HEK293T (cell line): Measurements from ENCODE around the gene ATP9B.
"Not testable (repeated sequence)": the region's sequence is repeated elsewhere in the genome, so short reads cannot be mapped to it uniquely, and the experiment has no call there.

Experiments used
- CTCF ChIA-PET: fragments of 350-600 bp; formaldehyde crosslinking; extraction: SDS; loops from one replicate; lab custom pipeline; 2021; ENCODE audit warnings: antibody characterized with exemption, inconsistent platforms; lab: Yijun Ruan, JAX
- POLR2A ChIA-PET: fragments of 350-600 bp; formaldehyde crosslinking; extraction: SDS; loops from one replicate; lab custom pipeline; 2020; ENCODE audit warnings: antibody characterized with exemption, inconsistent platforms; lab: Yijun Ruan, JAX
- DNase-seq: peaks from one replicate; pipeline ENCODE4 v3.0.0; 2012; ENCODE audit warnings: mixed read lengths; ENCODE audit errors: extremely low spot score
- ARNT ChIP-seq: fragments of 450-650 bp; IDR thresholded peaks from 2 replicates; pipeline ENCODE4 v1.6.1; 2017; ENCODE audit warnings: mild to moderate bottlenecking
- BHLHE40 ChIP-seq: fragments of 450-650 bp; IDR thresholded peaks from 2 replicates; pipeline ENCODE4 v1.6.1; 2016; ENCODE audit warnings: mild to moderate bottlenecking, moderate library complexity, borderline replicate concordance
- CTBP1 ChIP-seq: fragments of 450-650 bp; IDR thresholded peaks from 2 replicates; pipeline ENCODE4 v1.6.1; 2016; ENCODE audit warnings: borderline replicate concordance
- ELF4 ChIP-seq: fragments of 450-650 bp; IDR thresholded peaks from 2 replicates; pipeline ENCODE4 v1.6.1; 2017; ENCODE audit warnings: antibody characterized with exemption
- FOXA1 ChIP-seq: fragments of 450-650 bp; IDR thresholded peaks from 2 replicates; pipeline ENCODE4 v1.6.1; 2016; ENCODE audit warnings: mild to moderate bottlenecking
- FOXK2 ChIP-seq: fragments of 450-650 bp; IDR thresholded peaks from 2 replicates; pipeline ENCODE4 v1.6.1; 2016; ENCODE audit warnings: mild to moderate bottlenecking
- FOXM1 ChIP-seq: fragments of 450-650 bp; IDR thresholded peaks from 2 replicates; pipeline ENCODE4 v1.6.1; 2017; ENCODE audit warnings: mild to moderate bottlenecking, borderline replicate concordance
- HDGF ChIP-seq: fragments of 450-650 bp; IDR thresholded peaks from 2 replicates; pipeline ENCODE4 v1.6.1; 2017; ENCODE audit warnings: antibody characterized with exemption, borderline replicate concordance
- L3MBTL2 ChIP-seq: fragments of 450-650 bp; conservative IDR thresholded peaks from 2 replicates; pipeline ENCODE4 v1.6.1; 2016; ENCODE audit warnings: mild to moderate bottlenecking
- LEF1 ChIP-seq: fragments of 450-650 bp; IDR thresholded peaks from 2 replicates; pipeline ENCODE4 v1.6.1; 2017; ENCODE audit warnings: mild to moderate bottlenecking, borderline replicate concordance
- NFRKB ChIP-seq: fragments of 450-650 bp; IDR thresholded peaks from 2 replicates; pipeline ENCODE4 v1.6.1; 2016; ENCODE audit warnings: mild to moderate bottlenecking, moderate library complexity
- PKNOX1 ChIP-seq: fragments of 450-650 bp; IDR thresholded peaks from 2 replicates; pipeline ENCODE4 v1.6.1; 2016
- SP1 ChIP-seq: fragments of 450-650 bp; IDR thresholded peaks from 2 replicates; pipeline ENCODE4 v1.6.1; 2017
- SUZ12 ChIP-seq: fragments of 450-650 bp; IDR thresholded peaks from 2 replicates; pipeline ENCODE4 v1.6.1; 2016; ENCODE audit warnings: mild to moderate bottlenecking
- TARDBP ChIP-seq: fragments of 450-650 bp; IDR thresholded peaks from 2 replicates; pipeline ENCODE4 v1.6.1; 2016
- ZNF384 ChIP-seq: fragments of 450-650 bp; IDR thresholded peaks from 2 replicates; pipeline ENCODE4 v1.6.1; 2016

Gene ATP9B

GRCh38 chr18:79327199-79327721 is 258.1 kb downstream of the ATP9B start:
- ChIA-PET POLR2A (no interaction called here), CTCF (no interaction called here)
- no peak for TF ChIP-seq ELF4
- TF ChIP-seq ZNF384, result no peak
- no peak for TF ChIP-seq L3MBTL2
- no peak for TF ChIP-seq SP1
- TF ChIP-seq SUZ12, result no peak
- TF ChIP-seq FOXA1, result no peak
- no peak for TF ChIP-seq FOXK2
- no peak for TF ChIP-seq BHLHE40
- TF ChIP-seq TARDBP, result no peak
- TF ChIP-seq NFRKB, result no peak
- no peak for TF ChIP-seq LEF1
- no peak for TF ChIP-seq FOXM1
- TF ChIP-seq CTBP1, result no peak
- TF ChIP-seq PKNOX1, result no peak
- no peak for TF ChIP-seq HDGF
- TF ChIP-seq ARNT, result no peak
- DNase-seq, result no peak

- POLR2A ChIA-PET, CTCF ChIA-PET, DNase-seq: not testable (repeated sequence)
Observed at GRCh38 chr18:79327915-79328314, 258.7 kb downstream of the ATP9B start.

- ChIA-PET CTCF (no interaction called here), POLR2A (no interaction called here)
- no peak for TF ChIP-seq BHLHE40
- TF ChIP-seq FOXA1, result no peak
- no peak for TF ChIP-seq L3MBTL2
- DNase-seq, result no peak
Observed at GRCh38 chr18:79328887-79329286, 259.7 kb downstream of the ATP9B start.

- ChIA-PET CTCF (no interaction called here), POLR2A (no interaction called here)
- no peak for DNase-seq
- no peak for TF ChIP-seq CTBP1
- TF ChIP-seq BHLHE40, result no peak
- no peak for TF ChIP-seq ZNF384
- no peak for TF ChIP-seq SP1
- no peak for TF ChIP-seq PKNOX1
- TF ChIP-seq HDGF, result no peak
- no peak for TF ChIP-seq FOXA1
- TF ChIP-seq FOXK2, result no peak
- TF ChIP-seq SUZ12, result no peak
- TF ChIP-seq NFRKB, result no peak
- TF ChIP-seq ELF4, result no peak
- TF ChIP-seq LEF1, result no peak
- TF ChIP-seq L3MBTL2, result no peak
Observed at GRCh38 chr18:79329786-79330185, 260.6 kb downstream of the ATP9B start.

GRCh38 chr18:79332646-79333045 is 263.5 kb downstream of the ATP9B start:
- TF ChIP-seq TARDBP, result no peak
- ChIA-PET POLR2A (no interaction called here), CTCF (no interaction called here)
- no peak for DNase-seq

- no peak for DNase-seq
- TF ChIP-seq NFRKB (no peak), BHLHE40 (no peak), TARDBP (no peak), SUZ12 (no peak), L3MBTL2 (no peak), FOXK2 (no peak), FOXM1 (no peak), CTBP1 (no peak), SP1 (no peak)
- ChIA-PET CTCF (no interaction called here), POLR2A (no interaction called here)
Observed at GRCh38 chr18:79333046-79333445, 263.9 kb downstream of the ATP9B start.

GRCh38 chr18:79334496-79335233 is 265.5 kb downstream of the ATP9B start:
- ChIA-PET CTCF (no interaction called here), POLR2A (no interaction called here)
- no peak for TF ChIP-seq ZNF384
- TF ChIP-seq NFRKB, result no peak
- no peak for TF ChIP-seq BHLHE40
- no peak for TF ChIP-seq LEF1
- no peak for TF ChIP-seq FOXM1
- TF ChIP-seq SP1, result no peak
- no peak for TF ChIP-seq L3MBTL2
- no peak for TF ChIP-seq CTBP1
- no peak for TF ChIP-seq ELF4
- no peak for TF ChIP-seq ARNT
- TF ChIP-seq FOXK2, result no peak
- no peak for TF ChIP-seq HDGF
- DNase-seq, result no peak
